ENCODE measurements around the gene MEIS2.

Gene MEIS2

DNA sequence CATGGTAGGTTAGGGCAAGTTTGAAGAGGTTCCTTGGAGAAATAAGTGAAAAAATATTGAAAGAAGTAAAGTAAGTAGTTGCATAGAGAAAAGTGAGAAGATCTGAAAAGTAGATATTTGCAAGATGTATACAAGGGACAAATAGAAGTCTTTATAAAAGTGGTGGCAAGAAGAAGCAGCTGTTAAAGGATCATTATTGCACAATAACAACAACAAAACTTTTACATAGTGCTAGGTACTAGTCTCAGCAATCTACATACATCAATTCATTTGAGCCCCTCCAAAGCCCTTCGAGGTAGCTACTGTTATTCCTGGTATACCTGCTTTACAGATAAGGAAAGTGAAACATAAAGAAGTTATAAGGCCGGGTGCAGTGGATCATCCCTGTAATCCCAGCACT lies 239.6 kb downstream of the MEIS2 start:
- Mint-ChIP-seq H3K27me3 (peaks cover 0 to 7% of the 10 kb centered on the region in 2 donors), H3K4me1 (ENCODE audit: low read depth in 2 of 2) (no peaks in the 10 kb centered on the region), H3K4me3 (no peak overlapping the region), H3K27ac (no peak overlapping the region), H3K9me3 (peaks cover 0 to 7% of the 10 kb centered on the region in 2 donors), H3K36me3 (ENCODE audit: insufficient read depth) (no peaks in the 10 kb centered on the region)
- DNase-seq (no peak), ATAC-seq (replicated peaks) (no peak)

DNA sequence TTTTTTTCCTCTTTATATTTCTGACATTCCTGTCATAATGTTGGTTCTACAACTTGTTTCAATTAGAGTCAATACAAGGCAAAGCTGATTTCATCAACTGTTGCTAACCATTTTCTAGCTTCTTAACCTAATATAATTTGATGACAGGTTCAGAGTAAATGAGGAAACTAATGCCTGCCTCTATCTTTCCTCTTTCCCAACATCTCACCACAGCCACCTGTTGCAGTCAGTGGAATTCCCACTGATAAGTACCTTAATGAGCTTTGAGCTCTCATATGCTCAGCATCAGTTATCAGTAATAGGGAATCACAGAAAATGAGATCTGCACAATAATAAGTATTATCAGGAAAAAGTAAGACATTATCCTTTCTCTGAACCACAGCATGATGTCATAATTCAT lies 241.9 kb downstream of the MEIS2 start:
- Mint-ChIP-seq H3K4me1 (ENCODE audit: low read depth in 2 of 2) (no peaks in the 10 kb centered on the region), H3K9me3 (peaks cover 0 to 5% of the 10 kb centered on the region in 2 donors)
- ATAC-seq (replicated peaks), result no peak

GRCh38 chr15:36856339-36856973 lies 243.9 kb downstream of the MEIS2 start:
- Mint-ChIP-seq H3K4me3 (no peak overlapping the region), H3K27ac (no peak overlapping the region), H3K36me3 (ENCODE audit: insufficient read depth) (no peaks in the 10 kb centered on the region), H3K9me3 (peaks cover 0 to 5% of the 10 kb centered on the region in 2 donors), H3K4me1 (ENCODE audit: low read depth in 2 of 2) (no peaks in the 10 kb centered on the region), H3K27me3 (peaks cover 0 to 7% of the 10 kb centered on the region in 2 donors)
- no peak for ATAC-seq (replicated peaks)
- no peak for DNase-seq

More for the DNA sequence above, 241.9 kb downstream of the MEIS2 start:
- no peak for DNase-seq
- H3K36me3 Mint-ChIP-seq (ENCODE audit: insufficient read depth), result no peaks in the 10 kb centered on the region
- H3K27me3 Mint-ChIP-seq, result peaks cover 0 to 7% of the 10 kb centered on the region in 2 donors
- H3K27ac Mint-ChIP-seq, result no peak overlapping the region
- H3K4me3 Mint-ChIP-seq, result no peak overlapping the region

GRCh38 chr15:36850864-36851263 lies 249.5 kb downstream of the MEIS2 start:
- Mint-ChIP-seq H3K4me3 (no peak overlapping the region), H3K4me1 (ENCODE audit: low read depth in 2 of 2) (no peaks in the 10 kb centered on the region), H3K27ac (no peak overlapping the region), H3K9me3 (no peaks in the 10 kb centered on the region), H3K36me3 (ENCODE audit: insufficient read depth) (no peaks in the 10 kb centered on the region), H3K27me3 (peaks cover 4 to 10% of the 10 kb centered on the region in 2 donors)
- ATAC-seq (replicated peaks) (no peak), DNase-seq (no peak)

DNA sequence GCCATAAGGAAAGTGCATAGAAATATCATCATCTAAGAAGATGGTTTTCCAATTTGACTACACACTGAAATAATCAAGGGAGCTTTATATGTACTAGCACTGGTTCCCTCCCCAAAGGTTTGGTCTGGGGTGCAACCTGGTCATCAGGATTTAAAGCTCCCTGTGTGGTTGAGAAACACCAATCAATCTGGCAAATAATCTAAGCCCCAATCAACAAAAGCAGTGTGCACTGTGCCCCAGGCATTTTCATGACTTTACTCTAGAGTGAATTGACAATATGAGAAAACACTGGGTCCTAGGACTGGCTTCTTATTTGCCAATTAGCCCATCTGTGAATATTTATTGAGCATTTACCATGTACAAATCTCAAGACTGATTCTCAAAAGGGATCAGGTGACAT lies 255.1 kb downstream of the MEIS2 start:
- Mint-ChIP-seq H3K9me3 (peaks cover 0 to 2% of the 10 kb centered on the region in 2 donors), H3K27me3 (peaks cover 20 to 23% of the 10 kb centered on the region in 2 donors), H3K4me1 (ENCODE audit: low read depth in 2 of 2) (no peaks in the 10 kb centered on the region), H3K36me3 (ENCODE audit: insufficient read depth) (no peaks in the 10 kb centered on the region), H3K27ac (no peak overlapping the region), H3K4me3 (no peak overlapping the region)
- no peak for DNase-seq
- no peak for ATAC-seq (replicated peaks)

DNA sequence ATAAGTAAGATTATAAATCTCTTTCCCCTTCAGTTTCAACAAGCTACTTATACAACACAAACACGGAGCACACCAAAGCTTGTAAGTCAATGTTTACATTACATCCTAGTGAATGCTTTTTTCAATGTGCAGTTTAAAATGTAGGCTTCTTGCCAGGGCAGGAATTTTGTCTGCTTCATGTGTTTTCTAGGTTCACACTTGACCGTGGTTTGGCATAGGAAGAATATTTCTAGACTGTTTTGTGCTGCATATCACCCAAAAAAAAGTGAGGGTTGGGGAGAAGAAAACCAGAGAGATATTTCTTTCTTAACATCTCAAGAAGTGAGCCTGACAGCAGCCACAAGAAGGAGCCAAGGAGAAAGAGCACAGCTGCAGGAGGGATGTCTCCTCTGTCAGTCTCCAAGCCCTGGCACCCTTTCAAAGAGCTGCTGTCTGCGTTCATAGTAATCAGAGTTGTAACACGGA lies 255.8 kb downstream of the MEIS2 start:
- H3K9me3 Mint-ChIP-seq, result peaks cover 0 to 2% of the 10 kb centered on the region in 2 donors
- H3K36me3 Mint-ChIP-seq (ENCODE audit: insufficient read depth), result no peaks in the 10 kb centered on the region
- H3K27me3 Mint-ChIP-seq, result peaks cover 20 to 23% of the 10 kb centered on the region in 2 donors
- no peak overlapping the region for H3K27ac Mint-ChIP-seq
- ATAC-seq (replicated peaks), result no peak
- DNase-seq, result no peak
- no peaks in the 10 kb centered on the region for H3K4me1 Mint-ChIP-seq (ENCODE audit: low read depth in 2 of 2)
- no peak overlapping the region for H3K4me3 Mint-ChIP-seq

- Mint-ChIP-seq H3K27me3 (peaks cover 20 to 23% of the 10 kb centered on the region in 2 donors), H3K9me3 (peaks cover 0 to 2% of the 10 kb centered on the region in 2 donors), H3K27ac (no peak overlapping the region), H3K4me1 (ENCODE audit: low read depth in 2 of 2) (no peaks in the 10 kb centered on the region), H3K4me3 (no peak overlapping the region), H3K36me3 (ENCODE audit: insufficient read depth) (no peaks in the 10 kb centered on the region)
- ATAC-seq (replicated peaks), result no peak
- DNase-seq, result no peak
Measured at GRCh38 chr15:36843822-36844221, 256.5 kb downstream of the MEIS2 start.

DNA sequence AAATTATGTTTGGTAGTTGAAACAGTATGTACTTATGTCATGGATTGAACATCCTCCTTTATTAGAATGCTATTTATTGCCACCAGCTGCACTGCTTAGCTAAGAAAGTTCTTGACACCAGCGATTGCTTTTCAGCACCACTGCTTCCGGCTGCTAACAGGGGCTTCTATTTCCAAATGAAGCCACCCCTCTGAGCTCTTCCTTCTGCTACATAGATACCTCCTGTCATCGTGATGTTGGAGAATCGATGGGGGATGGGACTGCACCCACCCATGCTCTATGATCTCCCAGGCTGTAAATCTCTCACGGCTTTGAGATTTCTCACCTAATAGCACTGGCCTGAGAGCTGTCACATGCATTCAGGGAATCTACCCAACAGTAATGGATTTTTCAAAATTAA lies 259.2 kb downstream of the MEIS2 start:
- no peak for DNase-seq
- no peak for ATAC-seq (replicated peaks)
- H3K4me1 Mint-ChIP-seq (ENCODE audit: low read depth in 2 of 2), result no peaks in the 10 kb centered on the region
- H3K27ac Mint-ChIP-seq, result no peak overlapping the region
- no peak overlapping the region for H3K4me3 Mint-ChIP-seq
- H3K27me3 Mint-ChIP-seq, result peaks cover 20 to 26% of the 10 kb centered on the region in 2 donors
- peaks cover 0 to 2% of the 10 kb centered on the region in 2 donors for H3K9me3 Mint-ChIP-seq
- H3K36me3 Mint-ChIP-seq (ENCODE audit: insufficient read depth), result no peaks in the 10 kb centered on the region
